Measurements from ENCODE around the gene NTM. TPM values are rescaled to one million over a fixed set of nuclear protein-coding genes. Genes with fewer than 3 reads are reported as not detected.

Gene NTM
- total RNA-seq, 1 experiment from 2014 or later, result not detected

DNA sequence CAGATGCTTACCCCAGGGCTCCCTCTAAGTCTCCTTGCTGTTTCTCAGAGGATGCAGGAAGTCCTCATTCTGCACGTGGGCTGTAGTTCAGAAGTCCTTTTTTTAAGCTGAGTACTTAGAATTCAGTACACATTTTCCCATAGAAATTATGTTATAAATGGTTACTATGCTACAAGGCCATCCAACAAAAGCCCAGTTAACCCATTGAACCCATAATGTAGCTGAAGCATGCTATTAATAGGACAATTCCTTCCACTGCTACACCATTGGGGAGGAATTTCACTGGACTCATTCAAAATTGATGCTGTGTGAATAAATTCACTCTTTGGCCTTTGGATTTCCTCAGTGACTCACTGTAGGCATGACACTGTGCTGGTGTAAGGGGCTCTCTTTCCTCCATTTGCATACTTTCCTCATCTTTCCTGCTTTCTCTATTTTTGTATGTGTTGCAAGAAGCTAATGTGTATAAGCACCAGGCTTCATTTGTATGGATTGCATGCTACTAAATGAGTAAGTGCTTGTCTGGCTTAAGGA is 148.0 kb downstream of the NTM start:
- H3K27ac ChIP-seq (ENCODE audit: low read depth, low read length), result no peak overlapping the region
- peaks cover 0 to 9% of the 10 kb centered on the region in 2 experiments; a peak in 1 of 4 replicates for H3K9me3 ChIP-seq (ENCODE audit: control insufficient read depth in 1 of 2, insufficient read depth in 1 of 2, low read depth in 1 of 2, low read length in 2 of 2)
- BruUV-seq (replicated peaks), result no TSS peak
- H3K4me3 ChIP-seq (replicated peaks in 1 of 2; ENCODE audit: low read depth in 1 of 2, low read length in 2 of 2), result no peak overlapping the region
- H3K27me3 ChIP-seq (ENCODE audit: insufficient read depth, low read length), result no peaks in the 10 kb centered on the region
- no peaks in the 10 kb centered on the region for H3K36me3 ChIP-seq (ENCODE audit: control insufficient read depth in 1 of 2, insufficient read depth in 2 of 2, low read length in 2 of 2)
- H3K9me2 ChIP-seq (ENCODE audit: insufficient read depth), result no peaks in the 10 kb centered on the region
- H2AFZ ChIP-seq (ENCODE audit: low read depth, low read length, poor library complexity, severe bottlenecking), result no peak overlapping the region
- RAD21 ChIA-PET (ENCODE audit: low non-redundant PET in 1 of 2, low total read pairs in 2 of 2, uncharacterized antibody in 2 of 2, unreplicated experiment in 2 of 2), result no interaction called here
- intact Hi-C loops (cut with micrococcal nuclease), result no loop called here
- ATAC-seq (no peak), DNase-seq (ENCODE audit: low read depth, low spot score) (no peak)
- H3K4me1 ChIP-seq (ENCODE audit: control insufficient read depth in 1 of 2, insufficient read depth in 2 of 2, low read length in 2 of 2), result no peaks in the 10 kb centered on the region
- H4K20me1 ChIP-seq (ENCODE audit: insufficient read depth), result no peaks in the 10 kb centered on the region
- H3K79me2 ChIP-seq (ENCODE audit: insufficient read depth, low read length), result no peaks in the 10 kb centered on the region
- no peak overlapping the region for H3K4me2 ChIP-seq (ENCODE audit: low read length)
- no peak overlapping the region for H3K9ac ChIP-seq (ENCODE audit: low read length)
- no peak for TF ChIP-seq EZH2 (IDR thresholded peaks at IDR 0.05)
- TF ChIP-seq EGR1 (IDR thresholded peaks at IDR 0.05; ENCODE audit: low read depth), result no peak
- TF ChIP-seq, protein P1, sequence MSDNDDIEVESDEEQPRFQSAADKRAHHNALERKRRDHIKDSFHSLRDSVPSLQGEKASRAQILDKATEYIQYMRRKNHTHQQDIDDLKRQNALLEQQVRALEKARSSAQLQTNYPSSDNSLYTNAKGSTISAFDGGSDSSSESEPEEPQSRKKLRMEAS (IDR thresholded peaks at IDR 0.05), result no peak
- TF ChIP-seq ZNF274 (IDR thresholded peaks at IDR 0.05; ENCODE audit: low read depth, low read length), result no peak
- TF ChIP-seq JUND (IDR thresholded peaks at IDR 0.05), result no peak
- TF ChIP-seq ZFX (IDR thresholded peaks at IDR 0.05), result no peak
- TF ChIP-seq RAD21 (IDR thresholded peaks at IDR 0.05; ENCODE audit: low read depth), result no peak
- TF ChIP-seq, protein P2, sequence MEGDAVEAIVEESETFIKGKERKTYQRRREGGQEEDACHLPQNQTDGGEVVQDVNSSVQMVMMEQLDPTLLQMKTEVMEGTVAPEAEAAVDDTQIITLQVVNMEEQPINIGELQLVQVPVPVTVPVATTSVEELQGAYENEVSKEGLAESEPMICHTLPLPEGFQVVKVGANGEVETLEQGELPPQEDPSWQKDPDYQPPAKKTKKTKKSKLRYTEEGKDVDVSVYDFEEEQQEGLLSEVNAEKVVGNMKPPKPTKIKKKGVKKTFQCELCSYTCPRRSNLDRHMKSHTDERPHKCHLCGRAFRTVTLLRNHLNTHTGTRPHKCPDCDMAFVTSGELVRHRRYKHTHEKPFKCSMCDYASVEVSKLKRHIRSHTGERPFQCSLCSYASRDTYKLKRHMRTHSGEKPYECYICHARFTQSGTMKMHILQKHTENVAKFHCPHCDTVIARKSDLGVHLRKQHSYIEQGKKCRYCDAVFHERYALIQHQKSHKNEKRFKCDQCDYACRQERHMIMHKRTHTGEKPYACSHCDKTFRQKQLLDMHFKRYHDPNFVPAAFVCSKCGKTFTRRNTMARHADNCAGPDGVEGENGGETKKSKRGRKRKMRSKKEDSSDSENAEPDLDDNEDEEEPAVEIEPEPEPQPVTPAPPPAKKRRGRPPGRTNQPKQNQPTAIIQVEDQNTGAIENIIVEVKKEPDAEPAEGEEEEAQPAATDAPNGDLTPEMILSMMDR (IDR thresholded peaks at IDR 0.05 in 2 of 3, conservative IDR thresholded peaks at IDR 0.05 in 1 of 3; ENCODE audit: borderline replicate concordance in 1 of 3, insufficient read depth in 1 of 3, low read depth in 2 of 3, low read length in 2 of 3), result no peak
- no peak for TF ChIP-seq POLR2A (IDR thresholded peaks at IDR 0.05; ENCODE audit: borderline replicate concordance, extremely low read depth, insufficient read depth, insufficient read length)
- TF ChIP-seq EZH2phosphoT487 (IDR thresholded peaks at IDR 0.05; ENCODE audit: borderline replicate concordance), result no peak
- TF ChIP-seq, protein P3, sequence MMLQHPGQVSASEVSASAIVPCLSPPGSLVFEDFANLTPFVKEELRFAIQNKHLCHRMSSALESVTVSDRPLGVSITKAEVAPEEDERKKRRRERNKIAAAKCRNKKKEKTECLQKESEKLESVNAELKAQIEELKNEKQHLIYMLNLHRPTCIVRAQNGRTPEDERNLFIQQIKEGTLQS (IDR thresholded peaks at IDR 0.05), result no peak
- no peak for TF ChIP-seq SRF (IDR thresholded peaks at IDR 0.05; ENCODE audit: low read depth)
- no peak for TF ChIP-seq TCF7L2 (IDR thresholded peaks at IDR 0.05; ENCODE audit: borderline replicate concordance, extremely low read depth, insufficient read depth, insufficient read length)
- no peak for TF ChIP-seq CBX3 (IDR thresholded peaks at IDR 0.05; ENCODE audit: low read depth)
- TF ChIP-seq POLR2AphosphoS5 (IDR thresholded peaks at IDR 0.05; ENCODE audit: low read depth, low read length), result no peak
- TF ChIP-seq SP1 (IDR thresholded peaks at IDR 0.05; ENCODE audit: low read depth), result no peak
- POLR2A ChIA-PET, result no interaction called here
- CTCF ChIA-PET, result no interaction called here

Measured in HCT116 (cell line).